NCI-H82 treated with DMSO at 0.1 percent for 48 hours (cell line): ENCODE data around the gene PLXNB2.
"Not testable (repeated sequence)": the region's sequence is repeated elsewhere in the genome, so short reads cannot be mapped to it uniquely, and the experiment has no call there.

Source experiments
- DNase-seq: peaks from one replicate; lab custom pipeline; 2025; ENCODE audit not compliant: unreplicated experiment; lab: John Stamatoyannopoulos, UW

PLXNB2 gene

DNA sequence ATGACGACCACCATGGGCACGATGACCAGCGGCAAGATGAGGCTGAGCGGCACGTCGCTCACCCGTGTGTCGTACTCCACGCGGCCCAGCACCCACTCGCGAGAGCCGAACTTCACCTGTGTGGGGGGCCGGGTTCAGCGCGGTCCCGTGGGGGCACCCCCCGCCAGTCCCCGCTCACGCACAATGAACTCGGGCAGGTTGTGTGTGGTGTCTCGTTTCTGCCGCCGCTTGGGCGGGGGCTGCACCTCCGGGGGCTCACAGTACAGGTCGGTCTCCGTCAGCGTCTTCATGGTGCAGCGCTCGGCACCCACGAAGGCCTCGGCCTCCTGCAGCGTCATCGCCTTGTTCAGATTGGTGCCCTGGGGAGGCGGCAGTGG lies 26.1 kb downstream of the PLXNB2 start:
- DNase-seq = no peak

DNA sequence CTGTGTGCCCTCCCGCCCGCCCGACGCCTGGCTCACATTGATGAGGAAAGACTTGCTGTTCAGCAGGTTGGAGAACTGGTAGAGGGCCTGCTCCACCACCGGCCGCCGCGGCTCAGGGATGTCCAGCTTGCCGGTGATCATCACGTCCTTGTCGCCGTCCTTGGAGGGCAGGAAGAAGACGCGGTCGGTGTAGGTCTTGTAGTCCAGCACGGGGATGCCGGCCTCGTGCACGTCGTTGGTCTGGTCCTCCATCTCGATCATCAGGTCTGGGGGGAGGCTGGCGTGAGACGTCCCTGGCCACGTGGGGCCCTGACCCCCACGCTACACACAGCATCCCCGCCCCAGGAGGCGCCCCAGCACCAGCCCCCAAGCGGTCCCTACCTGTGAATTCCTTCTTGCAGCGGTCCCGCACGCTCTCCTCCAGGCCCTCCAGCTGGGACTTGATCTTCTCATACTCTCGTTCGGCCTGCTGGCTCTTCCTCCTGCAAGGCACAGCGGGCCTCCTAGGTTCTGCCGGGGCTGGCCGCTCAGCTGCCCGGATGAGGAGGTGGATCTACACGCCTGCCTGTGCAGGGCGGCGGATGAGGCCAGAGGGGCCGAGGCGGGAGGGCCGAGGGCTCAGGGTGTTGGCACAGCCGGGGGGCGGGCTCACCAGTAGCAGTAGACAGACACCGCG lies 26.6 kb downstream of the PLXNB2 start:
- no peak for DNase-seq

GRCh38 chr22:50280022-50280707 lies 27.3 kb downstream of the PLXNB2 start:
- no peak for DNase-seq

DNA sequence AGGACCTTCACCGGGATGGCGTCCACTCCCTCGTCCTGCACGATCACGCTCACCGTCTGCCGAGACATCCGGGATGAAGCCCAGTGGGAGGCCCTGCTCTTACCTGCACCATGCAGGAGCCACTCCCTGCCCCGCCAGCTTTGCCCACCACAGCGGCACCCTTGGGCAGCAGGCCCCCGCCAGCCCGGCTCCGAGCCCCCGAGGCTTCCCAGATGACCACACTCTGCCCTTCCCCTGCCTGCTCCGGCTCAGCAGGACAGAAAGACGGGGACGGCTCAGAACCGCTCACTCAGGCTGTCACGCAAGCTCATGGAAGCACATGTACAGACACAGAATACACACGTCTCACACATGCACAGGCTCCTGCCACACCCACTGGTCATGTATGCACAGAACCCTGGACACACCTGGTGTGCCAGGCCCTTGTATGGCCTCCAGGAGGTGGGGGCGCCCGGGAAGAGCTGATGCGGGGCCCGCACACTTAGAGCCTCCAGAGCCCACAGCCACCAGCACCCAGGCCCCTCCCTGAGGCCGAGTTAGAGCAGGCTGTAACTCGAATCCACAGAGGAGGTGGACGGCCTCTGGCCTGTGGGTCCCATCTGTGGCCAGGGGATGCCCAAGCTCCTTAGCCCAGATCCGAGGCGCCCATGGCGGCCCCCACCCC lies 28.4 kb downstream of the PLXNB2 start:
- DNase-seq = no peak

DNA sequence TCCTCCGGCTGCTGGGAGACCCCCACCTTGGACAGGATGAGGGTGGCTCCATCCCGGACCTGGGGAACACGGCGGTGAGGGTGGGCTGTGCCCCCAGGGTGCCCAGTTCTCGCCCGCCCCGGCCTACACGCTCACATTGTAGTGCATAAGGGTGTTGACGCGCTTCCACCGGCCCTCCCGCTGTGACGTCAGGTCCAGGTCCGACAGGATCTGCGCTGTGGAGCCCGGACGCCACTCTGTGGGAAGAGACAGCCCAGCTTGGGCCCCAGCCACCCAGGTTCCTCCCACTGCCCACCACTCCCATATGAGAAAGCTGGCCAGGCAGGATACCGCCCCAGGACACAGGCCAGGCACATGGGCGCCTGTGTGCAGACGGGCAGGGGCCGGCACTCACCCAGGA lies 29.0 kb downstream of the PLXNB2 start:
- no peak for DNase-seq

DNA sequence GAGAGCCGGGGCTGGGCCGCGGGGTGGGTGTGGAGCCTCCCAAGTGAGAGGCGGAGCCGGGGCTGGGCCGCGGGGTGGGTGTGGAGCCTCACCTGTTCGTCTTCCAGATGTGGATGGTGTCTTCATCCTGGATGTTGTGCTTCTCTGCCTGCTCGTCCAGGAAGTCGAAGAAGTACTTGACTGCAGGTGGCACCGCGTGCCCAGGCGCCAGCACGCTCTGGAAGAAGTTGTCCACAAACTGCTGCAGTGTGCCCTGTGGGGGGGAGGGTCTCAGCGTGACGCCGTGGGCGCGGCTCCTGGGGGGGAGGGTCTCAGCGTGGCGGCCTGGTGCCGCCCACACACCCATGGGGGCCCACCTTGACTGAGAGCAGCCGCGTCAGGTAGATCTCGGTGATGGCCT lies 29.7 kb downstream of the PLXNB2 start:
- DNase-seq = no peak

DNA sequence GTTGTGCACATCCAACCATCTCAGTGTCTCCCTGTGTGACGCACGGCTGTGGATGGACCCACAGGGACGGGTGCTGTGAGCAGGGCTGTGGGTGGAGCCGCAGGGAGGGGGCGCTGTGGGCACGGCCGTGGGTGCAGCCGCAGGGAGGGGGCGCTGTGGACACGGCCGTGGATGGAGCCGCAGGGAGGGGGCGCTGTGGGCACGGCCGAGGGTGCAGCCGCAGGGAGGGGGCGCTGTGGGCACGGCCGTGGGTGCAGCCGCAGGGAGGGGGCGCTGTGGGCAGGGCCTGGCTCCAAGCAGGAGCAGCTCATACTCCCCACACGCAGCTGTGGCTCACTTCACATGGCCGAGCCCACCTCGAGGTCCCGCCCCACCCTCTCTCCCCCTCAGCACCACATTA lies 31.3 kb downstream of the PLXNB2 start:
- no peak for DNase-seq

DNA sequence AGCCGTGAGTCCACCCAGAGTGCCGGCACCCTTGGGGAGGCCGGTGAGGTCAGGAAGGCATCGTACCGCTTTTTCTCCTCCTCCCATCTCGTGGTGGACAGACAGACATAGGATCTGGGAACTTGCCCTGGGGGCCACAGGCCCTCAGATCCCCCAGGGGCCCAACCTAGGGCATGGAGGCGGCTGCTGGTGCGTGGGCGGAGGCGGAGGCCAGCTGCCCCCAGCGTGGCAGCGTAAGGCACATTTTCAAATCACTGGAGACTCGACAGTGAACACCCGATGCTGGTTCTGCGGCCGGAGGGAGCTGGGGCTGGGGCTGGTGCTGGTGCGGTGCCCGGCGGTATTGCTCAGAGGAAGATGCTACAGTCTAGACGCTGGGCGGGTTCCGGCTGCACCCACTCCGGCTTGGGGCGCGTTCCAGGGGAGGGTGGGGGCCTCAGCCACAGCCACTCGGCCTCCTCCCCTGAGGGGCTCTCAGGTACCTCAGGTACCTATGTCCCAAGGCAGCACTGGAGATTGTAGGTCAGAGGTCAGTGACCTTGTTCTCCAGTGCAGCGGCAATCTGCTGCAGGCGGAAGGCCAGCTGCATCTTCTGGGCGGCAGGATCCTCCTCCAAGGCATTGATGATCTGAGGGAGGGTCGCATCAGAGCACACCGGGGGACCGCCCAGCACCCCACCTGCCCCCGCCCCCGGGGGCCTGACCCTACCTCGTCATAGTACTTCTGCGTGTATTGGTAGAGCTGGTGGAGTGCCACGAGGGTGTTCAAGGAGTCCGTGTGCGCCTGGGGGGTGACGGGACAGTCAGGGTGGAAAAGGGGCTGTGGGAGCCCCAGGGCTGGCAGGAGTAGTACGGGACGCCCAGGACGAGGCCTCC lies 32.0 kb downstream of the PLXNB2 start:
- DNase-seq = no peak

- DNase-seq = no peak
Measured at GRCh38 chr22:50274771-50275170, 32.7 kb downstream of the PLXNB2 start.

DNA sequence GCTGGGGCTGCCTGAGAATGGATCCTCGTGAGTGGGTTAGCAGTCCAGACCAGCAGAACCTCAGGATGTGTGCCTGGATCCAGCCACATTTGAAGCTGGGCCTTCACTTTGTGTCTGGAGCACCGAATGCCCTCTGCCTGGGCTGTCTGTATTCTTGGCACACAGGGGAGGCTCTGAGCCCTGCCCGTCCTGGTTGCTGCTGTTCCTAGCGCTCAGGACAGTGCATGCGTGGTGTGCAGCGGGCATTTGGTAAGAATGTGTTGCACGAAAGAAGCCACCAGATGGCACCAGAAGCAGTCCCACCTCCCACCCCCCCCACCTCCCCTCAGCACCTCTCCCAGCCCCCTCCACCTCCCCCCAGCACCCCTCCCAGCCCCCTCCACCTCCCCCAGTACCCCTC lies 33.1 kb downstream of the PLXNB2 start:
- DNase-seq = no peak

DNA sequence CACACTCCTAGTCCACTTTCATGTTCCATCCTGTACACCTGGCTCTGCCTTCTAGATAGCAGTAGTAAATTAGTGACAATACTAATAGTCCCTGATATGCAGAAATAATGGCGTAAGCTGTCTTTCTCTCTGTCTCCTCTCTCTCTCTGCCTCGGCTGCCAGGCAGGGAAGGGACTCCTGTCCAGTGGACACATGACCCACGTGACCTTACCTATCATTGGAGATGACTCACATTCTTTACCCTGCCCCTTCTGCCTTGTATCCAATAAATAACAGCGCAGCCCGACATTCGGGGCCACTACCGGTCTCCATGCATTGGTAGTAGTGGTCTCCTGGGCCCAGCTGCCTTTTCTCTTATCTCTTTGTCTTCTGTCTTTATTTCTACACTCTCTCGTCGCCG lies 33.7 kb downstream of the PLXNB2 start:
- not testable (repeated sequence) for DNase-seq

DNA sequence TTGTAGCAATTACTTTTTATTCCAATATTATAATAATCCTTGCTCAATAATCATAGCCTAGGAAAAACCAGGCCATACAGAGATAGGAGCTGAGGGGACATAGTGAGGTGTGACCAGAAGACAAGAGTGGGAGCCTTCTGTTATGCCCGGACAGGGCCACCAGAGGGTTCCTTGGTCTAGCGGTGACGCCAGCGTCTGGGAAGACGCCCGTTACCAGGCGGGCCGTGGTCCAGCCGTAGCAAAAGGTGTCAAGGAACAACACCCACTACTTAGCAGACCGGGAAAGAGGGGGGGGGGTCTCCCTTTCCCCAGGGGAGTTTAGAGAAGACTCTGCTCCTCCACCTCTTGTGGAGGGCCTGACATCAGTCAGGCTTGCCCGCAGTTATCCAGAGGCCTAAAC lies 34.1 kb downstream of the PLXNB2 start:
- DNase-seq = not testable (repeated sequence)

- DNase-seq = no peak
Measured at GRCh38 chr22:50272044-50272802, 35.2 kb downstream of the PLXNB2 start.

GRCh38 chr22:50271519-50271970 lies 35.9 kb downstream of the PLXNB2 start:
- DNase-seq = no peak

GRCh38 chr22:50270666-50271394 lies 36.6 kb downstream of the PLXNB2 start:
- no peak for DNase-seq

- no peak for DNase-seq
Measured at GRCh38 chr22:50269970-50270665, 37.3 kb downstream of the PLXNB2 start, which contains the start of gene MAPK11. MAPK11 (minus strand) TSS chr22:50270380; CDS start chr22:50270292, 88 bp downstream.

DNA sequence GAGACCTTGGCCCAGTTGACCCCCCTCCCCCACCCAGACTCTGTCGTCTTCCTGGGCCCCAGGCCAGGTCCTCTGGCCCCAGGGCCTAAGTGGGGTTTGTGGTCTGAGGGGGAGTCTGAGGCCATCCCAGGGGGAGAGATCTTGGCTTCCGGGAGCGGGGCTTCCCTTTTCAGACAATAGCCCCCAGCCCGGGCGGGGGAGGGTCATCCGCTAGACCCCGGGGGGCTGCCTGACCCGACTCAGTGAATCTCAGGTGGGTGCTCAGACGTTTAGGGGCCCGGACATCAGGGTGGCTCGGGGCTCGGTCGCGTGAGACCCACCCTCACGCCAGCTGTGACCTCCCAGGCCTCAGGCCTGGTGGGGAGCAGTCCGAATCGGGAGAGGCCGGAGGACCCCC lies 37.9 kb downstream of the PLXNB2 start:
- no peak for DNase-seq

GRCh38 chr22:50268655-50269113 lies 38.8 kb downstream of the PLXNB2 start:
- DNase-seq = no peak
